Esophagus muscularis mucosa (tissue), 3 donors: Measurements from ENCODE around the gene BTLA.

Source experiments
- POLR2A ChIP-seq: fragments of 450-650 bp; IDR thresholded peaks from one replicate; pipeline ENCODE4 v1.6.1; 2017; ENCODE audit warnings: antibody characterized with exemption, moderate library complexity, mild to moderate bottlenecking, low read depth
- POLR2AphosphoS5 ChIP-seq, 2 donors: sonication (generic); formaldehyde crosslinking; IDR thresholded peaks; one replicate each; pipeline ENCODE4 v1.6.1; 2017; ENCODE audit warnings: antibody characterized with exemption in 2 of 2
- TF ChIP-seq, protein P1 (sequence below), 3 experiments: fragments of 200-600 bp in 2 of 3; fragments of 450-650 bp in 1 of 3; sonication (generic) in 2 of 3; IDR thresholded peaks; one replicate each; pipeline ENCODE4 v1.5.1; 2017 to 2019; ENCODE audit warnings: antibody characterized with exemption in 3 of 3, mild to moderate bottlenecking in 2 of 3, moderate library complexity in 1 of 3

DNA sequence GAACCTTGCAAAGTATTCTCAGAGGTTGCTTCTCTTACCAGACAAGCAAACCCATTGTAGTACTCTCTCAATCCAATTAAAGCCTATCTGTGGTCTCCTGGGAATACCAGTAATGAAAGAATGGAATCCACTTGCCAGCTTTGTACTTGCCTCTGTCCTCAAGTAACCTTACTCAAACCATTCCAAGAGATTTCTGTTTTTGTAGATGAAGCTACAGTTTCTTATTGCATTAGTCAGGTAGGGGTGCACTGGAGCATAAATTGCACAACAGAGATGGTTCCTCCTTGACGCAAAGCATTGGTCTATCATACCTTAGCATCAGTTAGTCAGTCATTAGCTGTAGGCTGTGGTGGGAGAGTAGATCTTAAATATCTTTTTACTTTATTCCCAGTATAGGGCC, 52.9 kb downstream of the BTLA start:
- no peak for TF ChIP-seq POLR2AphosphoS5 (IDR thresholded peaks at IDR 0.05)
- TF ChIP-seq, protein P1, sequence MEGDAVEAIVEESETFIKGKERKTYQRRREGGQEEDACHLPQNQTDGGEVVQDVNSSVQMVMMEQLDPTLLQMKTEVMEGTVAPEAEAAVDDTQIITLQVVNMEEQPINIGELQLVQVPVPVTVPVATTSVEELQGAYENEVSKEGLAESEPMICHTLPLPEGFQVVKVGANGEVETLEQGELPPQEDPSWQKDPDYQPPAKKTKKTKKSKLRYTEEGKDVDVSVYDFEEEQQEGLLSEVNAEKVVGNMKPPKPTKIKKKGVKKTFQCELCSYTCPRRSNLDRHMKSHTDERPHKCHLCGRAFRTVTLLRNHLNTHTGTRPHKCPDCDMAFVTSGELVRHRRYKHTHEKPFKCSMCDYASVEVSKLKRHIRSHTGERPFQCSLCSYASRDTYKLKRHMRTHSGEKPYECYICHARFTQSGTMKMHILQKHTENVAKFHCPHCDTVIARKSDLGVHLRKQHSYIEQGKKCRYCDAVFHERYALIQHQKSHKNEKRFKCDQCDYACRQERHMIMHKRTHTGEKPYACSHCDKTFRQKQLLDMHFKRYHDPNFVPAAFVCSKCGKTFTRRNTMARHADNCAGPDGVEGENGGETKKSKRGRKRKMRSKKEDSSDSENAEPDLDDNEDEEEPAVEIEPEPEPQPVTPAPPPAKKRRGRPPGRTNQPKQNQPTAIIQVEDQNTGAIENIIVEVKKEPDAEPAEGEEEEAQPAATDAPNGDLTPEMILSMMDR (IDR thresholded peaks at IDR 0.05), result no peak
- TF ChIP-seq POLR2A, result no peak
